WTC11 (cell line): ENCODE measurements around the gene LBH.

Experiments
- ARID4B ChIP-seq: sonication (generic); formaldehyde crosslinking; IDR thresholded peaks from 2 replicates; pipeline ENCODE4 v1.8.0; 2023; ENCODE audit warnings: missing genetic modification reagents, mild to moderate bottlenecking, borderline replicate concordance
- CTCF ChIP-seq: fragments of 200-600 bp; IDR thresholded peaks from 2 replicates; pipeline ENCODE4 v1.8.0; 2022; ENCODE audit warnings: antibody characterized with exemption
- ESRRA ChIP-seq: sonication (generic); formaldehyde crosslinking; IDR thresholded peaks from 2 replicates; pipeline ENCODE4 v1.8.1; 2022; ENCODE audit warnings: mild to moderate bottlenecking, missing genetic modification reagents, borderline replicate concordance
- NR3C1 ChIP-seq: sonication (generic); formaldehyde crosslinking; conservative IDR thresholded peaks from 2 replicates; pipeline ENCODE4 v1.8.1; 2023; ENCODE audit warnings: low read depth, mild to moderate bottlenecking, missing genetic modification reagents
- TCF7 ChIP-seq: sonication (generic); formaldehyde crosslinking; IDR thresholded peaks from 2 replicates; pipeline ENCODE4 v1.8.0; 2022; ENCODE audit warnings: mild to moderate bottlenecking, low read depth, missing genetic modification reagents, moderate library complexity
- TEAD4 ChIP-seq: sonication (generic); formaldehyde crosslinking; IDR thresholded peaks from 2 replicates; pipeline ENCODE4 v1.8.0; 2022; ENCODE audit warnings: mild to moderate bottlenecking, missing genetic modification reagents
- ZNF317 ChIP-seq: sonication (generic); formaldehyde crosslinking; IDR thresholded peaks from 2 replicates; pipeline ENCODE4 v1.8.1; 2023; ENCODE audit warnings: low read depth, mild to moderate bottlenecking, moderate library complexity, missing genetic modification reagents, borderline replicate concordance
- TF ChIP-seq, protein P1 (sequence below): sonication (generic); formaldehyde crosslinking; conservative IDR thresholded peaks from 2 replicates; pipeline ENCODE4 v1.8.1; 2022; ENCODE audit warnings: mild to moderate bottlenecking, missing genetic modification reagents

GRCh38 chr2:30223413-30223874, 7.9 kb upstream of the LBH start:
- TF ChIP-seq, protein P1, sequence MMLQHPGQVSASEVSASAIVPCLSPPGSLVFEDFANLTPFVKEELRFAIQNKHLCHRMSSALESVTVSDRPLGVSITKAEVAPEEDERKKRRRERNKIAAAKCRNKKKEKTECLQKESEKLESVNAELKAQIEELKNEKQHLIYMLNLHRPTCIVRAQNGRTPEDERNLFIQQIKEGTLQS (CRISPR knock-in tag), result no peak
- TF ChIP-seq ESRRA (CRISPR knock-in tag) (no peak), TCF7 (no peak), CTCF (no peak), TEAD4 (CRISPR knock-in tag) (no peak), NR3C1 (CRISPR knock-in tag) (no peak), ARID4B (CRISPR knock-in tag) (no peak), ZNF317 (no peak)
